Esophagus muscularis mucosa (tissue), 4 donors: Measurements from ENCODE around the gene CYP2C8. TPM values are rescaled to one million over a fixed set of nuclear protein-coding genes. Genes with fewer than 3 reads are reported as not detected.
"Not testable (repeated sequence)": the region's sequence is repeated elsewhere in the genome, so short reads cannot be mapped to it uniquely, and the experiment has no call there.

Source experiments
- DNase-seq: peaks from one replicate; pipeline ENCODE4 v3.0.0-alpha.2; 2017; ENCODE audit errors: extremely low spot score
- H3K27ac ChIP-seq, 4 donors: fragments of 200-600 bp; sonication (generic); replicated peaks in 1 of 4; 1 replicate in 3 of 4; 2 replicates in 1 of 4; pipeline ENCODE4 v1.5.1; 2016 to 2019; ENCODE audit warnings: mild to moderate bottlenecking in 1 of 4
- H3K27me3 ChIP-seq, 4 donors: fragments of 200-600 bp; sonication (generic); one replicate each; pipeline versions ENCODE4 v1.5.1 to v1.6.0; 2016 to 2019
- H3K36me3 ChIP-seq, 4 donors: fragments of 200-600 bp; sonication (generic); one replicate each; pipeline ENCODE4 v1.5.1; 2016 to 2019
- H3K4me1 ChIP-seq, 4 donors: fragments of 200-600 bp; sonication (generic); one replicate each; pipeline ENCODE4 v1.5.1; 2016 to 2019
- H3K4me3 ChIP-seq, 4 donors: fragments of 200-600 bp; sonication (generic); 1 replicate in 2 of 4; 2 replicates in 2 of 4; pipeline ENCODE4 v1.5.1; 2016 to 2019; ENCODE audit warnings: mild to moderate bottlenecking in 4 of 4, moderate library complexity in 1 of 4
- H3K9me3 ChIP-seq, 4 donors: fragments of 200-600 bp; sonication (generic); 1 replicate in 3 of 4; 2 replicates in 1 of 4; pipeline ENCODE4 v1.5.1; 2016 to 2019
- EP300 ChIP-seq: sonication (generic); formaldehyde crosslinking; IDR thresholded peaks from one replicate; pipeline ENCODE4 v1.6.1; 2017; ENCODE audit warnings: antibody characterized with exemption
- POLR2A ChIP-seq: fragments of 450-650 bp; IDR thresholded peaks from one replicate; pipeline ENCODE4 v1.6.1; 2017; ENCODE audit warnings: antibody characterized with exemption, moderate library complexity, mild to moderate bottlenecking, low read depth
- POLR2AphosphoS5 ChIP-seq, 2 donors: sonication (generic); formaldehyde crosslinking; IDR thresholded peaks; one replicate each; pipeline ENCODE4 v1.6.1; 2017; ENCODE audit warnings: antibody characterized with exemption in 2 of 2
- WGBS: methylation state at CpG from one replicate; pipeline ENCODE4 v1.1.5; 2018; 5-methylcytosine and 5-hydroxymethylcytosine counted together
- intact Hi-C: fragments of 100-400 bp; cut with DNase I; formaldehyde crosslinking; loops from one replicate; pipeline ENCODE4 v1.15.1; 2023
- total RNA-seq, 4 donors: library from RNA; depleted of rRNA; stranded (reverse); fragments of >200 nt; gene quantifications; one replicate each; pipeline versions ENCODE4 v1.1.0 to v1.2.1, GENCODE V29; 2016
- TF ChIP-seq, protein P1 (sequence below), 3 experiments: fragments of 200-600 bp in 2 of 3; fragments of 450-650 bp in 1 of 3; sonication (generic) in 2 of 3; IDR thresholded peaks; one replicate each; pipeline ENCODE4 v1.5.1; 2017 to 2019; ENCODE audit warnings: antibody characterized with exemption in 3 of 3, mild to moderate bottlenecking in 2 of 3, moderate library complexity in 1 of 3

The CYP2C8 gene
- total RNA-seq, result not detected

DNA sequence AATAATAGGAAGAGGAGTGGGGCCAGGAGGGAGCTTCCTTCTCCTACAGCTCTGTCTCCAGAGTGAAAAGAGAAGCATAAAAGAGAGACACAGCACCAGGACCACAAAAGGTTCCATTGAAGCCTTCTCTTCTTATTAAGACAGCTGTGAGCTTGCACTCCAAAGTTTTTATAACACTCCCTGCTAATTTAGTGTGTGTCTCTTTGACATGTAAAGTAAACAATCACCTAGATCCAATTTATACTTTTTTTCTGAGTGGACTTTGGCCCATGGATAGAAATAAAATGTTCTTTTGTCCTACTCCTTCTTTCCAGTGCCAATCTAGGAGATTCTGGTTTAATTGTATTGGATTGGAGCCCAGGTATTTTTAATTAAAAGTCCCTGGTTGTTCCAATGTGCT is at the start of gene CYP2C8:
Gene CYP2C8, minus strand, starts transcription at position 212 of the 400 bp plus-strand sequence. Its CDS starts 95 bp downstream, at position 117.
- H3K36me3 ChIP-seq, result no peaks in the 10 kb centered on the region
- peaks cover 0 to 4% (median 0%) of the 10 kb centered on the region in 4 donors for H3K9me3 ChIP-seq
- no peaks in the 10 kb centered on the region for H3K4me1 ChIP-seq
- no peak for TF ChIP-seq EP300
- no peak for TF ChIP-seq POLR2A
- TF ChIP-seq, protein P1, sequence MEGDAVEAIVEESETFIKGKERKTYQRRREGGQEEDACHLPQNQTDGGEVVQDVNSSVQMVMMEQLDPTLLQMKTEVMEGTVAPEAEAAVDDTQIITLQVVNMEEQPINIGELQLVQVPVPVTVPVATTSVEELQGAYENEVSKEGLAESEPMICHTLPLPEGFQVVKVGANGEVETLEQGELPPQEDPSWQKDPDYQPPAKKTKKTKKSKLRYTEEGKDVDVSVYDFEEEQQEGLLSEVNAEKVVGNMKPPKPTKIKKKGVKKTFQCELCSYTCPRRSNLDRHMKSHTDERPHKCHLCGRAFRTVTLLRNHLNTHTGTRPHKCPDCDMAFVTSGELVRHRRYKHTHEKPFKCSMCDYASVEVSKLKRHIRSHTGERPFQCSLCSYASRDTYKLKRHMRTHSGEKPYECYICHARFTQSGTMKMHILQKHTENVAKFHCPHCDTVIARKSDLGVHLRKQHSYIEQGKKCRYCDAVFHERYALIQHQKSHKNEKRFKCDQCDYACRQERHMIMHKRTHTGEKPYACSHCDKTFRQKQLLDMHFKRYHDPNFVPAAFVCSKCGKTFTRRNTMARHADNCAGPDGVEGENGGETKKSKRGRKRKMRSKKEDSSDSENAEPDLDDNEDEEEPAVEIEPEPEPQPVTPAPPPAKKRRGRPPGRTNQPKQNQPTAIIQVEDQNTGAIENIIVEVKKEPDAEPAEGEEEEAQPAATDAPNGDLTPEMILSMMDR (IDR thresholded peaks at IDR 0.05), result no peak
- no peak for TF ChIP-seq POLR2AphosphoS5 (IDR thresholded peaks at IDR 0.05)
- H3K4me3 ChIP-seq, result no peak within 1 kb of the TSS
- DNase-seq, result no peak
- H3K27ac ChIP-seq, result no peak within 1 kb of the TSS
- no peaks in the 10 kb centered on the region for H3K27me3 ChIP-seq
- intact Hi-C loops, result no loop called here

DNA sequence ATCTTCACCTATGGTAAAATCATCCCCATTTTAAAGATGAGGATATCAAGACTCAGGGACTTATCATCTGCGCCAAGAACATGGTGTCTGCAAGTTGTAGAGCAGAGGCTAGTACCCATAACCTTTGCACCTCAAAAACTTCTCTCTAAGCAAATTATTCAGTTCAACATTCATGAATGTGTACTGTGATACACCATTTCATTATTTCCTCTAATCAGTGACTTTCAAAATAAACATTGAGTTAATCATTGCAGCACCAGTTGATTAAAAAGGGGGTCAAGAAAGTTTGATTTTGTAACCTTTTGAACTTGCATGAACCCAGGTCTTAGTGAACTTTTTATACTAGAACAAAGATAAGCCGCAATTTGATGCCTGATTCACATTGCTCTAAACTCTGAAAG is 47.6 kb upstream of the CYP2C8 start:
- DNase-seq, result no peak
- peaks cover 0 to 41% (median 23%) of the 10 kb centered on the region in 4 donors for H3K9me3 ChIP-seq
- peaks cover 0 to 5% (median 0%) of the 10 kb centered on the region in 4 donors for H3K27me3 ChIP-seq
- no peak overlapping the region for H3K4me3 ChIP-seq
- intact Hi-C loops, result no loop called here
- no peaks in the 10 kb centered on the region for H3K36me3 ChIP-seq
- WGBS, result 45% methylated on average over 2 of the region's 2 CpGs
- H3K27ac ChIP-seq, result no peak overlapping the region
- TF ChIP-seq POLR2AphosphoS5 (IDR thresholded peaks at IDR 0.05) (no peak), POLR2A (no peak), EP300 (no peak)
- TF ChIP-seq, protein P1 (IDR thresholded peaks at IDR 0.05), result no peak
- H3K4me1 ChIP-seq, result no peaks in the 10 kb centered on the region

DNA sequence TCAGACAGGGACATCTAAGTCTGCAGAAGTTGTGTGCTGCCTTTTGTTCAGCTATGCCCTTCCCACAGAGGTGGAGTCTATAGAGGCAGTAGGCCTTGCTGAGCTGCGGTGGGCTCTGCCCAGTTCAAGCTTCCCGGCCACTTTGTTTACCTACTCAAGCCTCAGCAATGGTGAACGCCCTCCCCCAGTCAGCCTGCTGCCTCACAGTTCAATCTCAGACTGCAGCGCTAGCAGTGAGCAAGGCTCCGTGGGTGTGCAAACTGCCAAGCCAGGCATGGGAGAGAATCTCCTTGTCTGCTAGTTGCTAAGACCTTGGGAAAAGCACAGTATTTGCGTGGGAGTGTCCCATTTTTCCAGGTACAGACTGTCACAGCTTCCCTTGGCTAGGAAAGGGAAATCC is 41.5 kb upstream of the CYP2C8 start:
- H3K36me3 ChIP-seq, DNase-seq, H3K4me3 ChIP-seq, H3K27me3 ChIP-seq, H3K27ac ChIP-seq, H3K4me1 ChIP-seq, intact Hi-C loops: not testable (repeated sequence)
- WGBS, result 71% methylated on average over 5 of the region's 6 CpGs
- H3K9me3 ChIP-seq, result peaks cover 0 to 14% (median 6%) of the 10 kb centered on the region in 4 donors

DNA sequence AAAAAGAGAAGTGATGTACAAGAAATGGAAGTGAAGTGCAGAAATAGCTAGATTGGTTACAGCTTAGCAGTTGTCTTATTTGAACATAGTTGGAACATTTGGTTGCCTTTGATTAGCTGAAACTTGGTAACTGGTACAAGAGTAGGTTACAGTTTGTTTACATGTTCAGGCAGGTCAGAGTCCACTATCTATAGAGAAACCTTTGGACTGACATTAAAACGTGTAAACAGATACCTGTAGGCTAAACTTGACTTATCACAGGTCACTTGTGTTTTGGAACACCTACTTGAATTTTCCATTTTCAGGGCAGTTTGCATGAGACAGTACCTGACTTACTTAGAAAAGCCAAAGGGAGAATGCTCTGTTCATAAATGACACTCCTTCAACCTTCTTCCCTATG is 28.5 kb upstream of the CYP2C8 start:
- H3K9me3 ChIP-seq, result no peaks in the 10 kb centered on the region
- H3K27ac ChIP-seq, result no peak overlapping the region
- H3K36me3 ChIP-seq, result no peaks in the 10 kb centered on the region
- H3K4me3 ChIP-seq, result no peak overlapping the region
- no peaks in the 10 kb centered on the region for H3K27me3 ChIP-seq
- TF ChIP-seq EP300 (no peak), POLR2A (no peak), POLR2AphosphoS5 (IDR thresholded peaks at IDR 0.05) (no peak)
- TF ChIP-seq, protein P1 (IDR thresholded peaks at IDR 0.05), result no peak
- no peak for DNase-seq
- intact Hi-C loops, result no loop called here
- 53% methylated on average over 1 of the region's 1 CpG for WGBS
- no peaks in the 10 kb centered on the region for H3K4me1 ChIP-seq

DNA sequence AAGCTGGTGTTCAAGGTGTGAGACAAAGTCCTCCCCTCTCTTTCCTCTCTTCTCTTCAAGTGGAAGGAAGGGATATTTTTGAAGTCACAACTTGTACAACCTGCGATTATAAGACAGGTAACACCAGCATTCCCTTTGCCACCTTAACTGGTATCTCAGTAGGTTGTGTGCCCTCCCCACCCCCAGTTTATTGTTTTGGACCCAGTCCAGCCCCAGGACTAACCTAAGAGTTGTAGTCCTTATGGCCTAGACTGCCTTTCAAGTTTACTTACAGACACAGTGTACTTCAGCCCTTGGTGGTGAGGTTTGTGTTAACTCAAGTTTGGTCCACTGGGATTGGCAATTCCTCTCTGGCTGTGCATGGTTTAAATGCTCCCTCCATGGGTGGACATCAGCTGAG is 26.8 kb upstream of the CYP2C8 start:
- TF ChIP-seq POLR2A (no peak), POLR2AphosphoS5 (IDR thresholded peaks at IDR 0.05) (no peak), EP300 (no peak)
- TF ChIP-seq, protein P1 (IDR thresholded peaks at IDR 0.05), result no peak
- intact Hi-C loops, result no loop called here
- no peaks in the 10 kb centered on the region for H3K9me3 ChIP-seq
- WGBS, result 93% methylated on average over 1 of the region's 1 CpG
- no peaks in the 10 kb centered on the region for H3K27me3 ChIP-seq
- H3K4me1 ChIP-seq, result no peaks in the 10 kb centered on the region
- no peak for DNase-seq
- no peaks in the 10 kb centered on the region for H3K36me3 ChIP-seq
- no peak overlapping the region for H3K4me3 ChIP-seq
- no peak overlapping the region for H3K27ac ChIP-seq

DNA sequence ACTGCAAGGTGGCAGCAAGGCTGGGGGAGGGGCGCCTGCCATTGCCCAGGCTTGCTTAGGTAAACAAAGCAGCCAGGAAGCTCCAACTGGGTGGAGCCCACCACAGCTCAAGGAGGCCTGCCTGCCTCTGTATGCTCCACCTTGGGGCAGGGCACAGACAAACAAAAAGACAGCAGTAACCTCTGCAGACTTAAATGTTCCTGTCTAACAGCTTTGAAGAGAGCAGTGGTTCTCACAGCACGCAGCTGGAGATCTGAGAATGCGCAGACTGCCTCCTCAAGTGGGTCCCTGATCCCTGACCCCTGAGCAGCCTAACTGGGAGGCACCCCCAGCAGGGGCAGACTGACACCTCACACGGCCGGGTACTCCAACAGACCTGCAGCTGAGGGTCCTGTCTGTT is 10.3 kb upstream of the CYP2C8 start:
- H3K9me3 ChIP-seq, intact Hi-C loops, DNase-seq, H3K4me3 ChIP-seq, H3K27ac ChIP-seq, H3K4me1 ChIP-seq, H3K27me3 ChIP-seq, H3K36me3 ChIP-seq: not testable (repeated sequence)
- WGBS, result no CpG with 5 or more reads among the region's 5 CpGs
